ENCODE results near the gene RFC1.
A peak's percentile ranks its signal among the peaks of the same experiment; 100 is the strongest.
"Not testable (repeated sequence)": the region's sequence is repeated elsewhere in the genome, so short reads cannot be mapped to it uniquely, and the experiment has no call there.

The RFC1 gene, protein sequence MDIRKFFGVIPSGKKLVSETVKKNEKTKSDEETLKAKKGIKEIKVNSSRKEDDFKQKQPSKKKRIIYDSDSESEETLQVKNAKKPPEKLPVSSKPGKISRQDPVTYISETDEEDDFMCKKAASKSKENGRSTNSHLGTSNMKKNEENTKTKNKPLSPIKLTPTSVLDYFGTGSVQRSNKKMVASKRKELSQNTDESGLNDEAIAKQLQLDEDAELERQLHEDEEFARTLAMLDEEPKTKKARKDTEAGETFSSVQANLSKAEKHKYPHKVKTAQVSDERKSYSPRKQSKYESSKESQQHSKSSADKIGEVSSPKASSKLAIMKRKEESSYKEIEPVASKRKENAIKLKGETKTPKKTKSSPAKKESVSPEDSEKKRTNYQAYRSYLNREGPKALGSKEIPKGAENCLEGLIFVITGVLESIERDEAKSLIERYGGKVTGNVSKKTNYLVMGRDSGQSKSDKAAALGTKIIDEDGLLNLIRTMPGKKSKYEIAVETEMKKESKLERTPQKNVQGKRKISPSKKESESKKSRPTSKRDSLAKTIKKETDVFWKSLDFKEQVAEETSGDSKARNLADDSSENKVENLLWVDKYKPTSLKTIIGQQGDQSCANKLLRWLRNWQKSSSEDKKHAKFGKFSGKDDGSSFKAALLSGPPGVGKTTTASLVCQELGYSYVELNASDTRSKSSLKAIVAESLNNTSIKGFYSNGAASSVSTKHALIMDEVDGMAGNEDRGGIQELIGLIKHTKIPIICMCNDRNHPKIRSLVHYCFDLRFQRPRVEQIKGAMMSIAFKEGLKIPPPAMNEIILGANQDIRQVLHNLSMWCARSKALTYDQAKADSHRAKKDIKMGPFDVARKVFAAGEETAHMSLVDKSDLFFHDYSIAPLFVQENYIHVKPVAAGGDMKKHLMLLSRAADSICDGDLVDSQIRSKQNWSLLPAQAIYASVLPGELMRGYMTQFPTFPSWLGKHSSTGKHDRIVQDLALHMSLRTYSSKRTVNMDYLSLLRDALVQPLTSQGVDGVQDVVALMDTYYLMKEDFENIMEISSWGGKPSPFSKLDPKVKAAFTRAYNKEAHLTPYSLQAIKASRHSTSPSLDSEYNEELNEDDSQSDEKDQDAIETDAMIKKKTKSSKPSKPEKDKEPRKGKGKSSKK

DNA sequence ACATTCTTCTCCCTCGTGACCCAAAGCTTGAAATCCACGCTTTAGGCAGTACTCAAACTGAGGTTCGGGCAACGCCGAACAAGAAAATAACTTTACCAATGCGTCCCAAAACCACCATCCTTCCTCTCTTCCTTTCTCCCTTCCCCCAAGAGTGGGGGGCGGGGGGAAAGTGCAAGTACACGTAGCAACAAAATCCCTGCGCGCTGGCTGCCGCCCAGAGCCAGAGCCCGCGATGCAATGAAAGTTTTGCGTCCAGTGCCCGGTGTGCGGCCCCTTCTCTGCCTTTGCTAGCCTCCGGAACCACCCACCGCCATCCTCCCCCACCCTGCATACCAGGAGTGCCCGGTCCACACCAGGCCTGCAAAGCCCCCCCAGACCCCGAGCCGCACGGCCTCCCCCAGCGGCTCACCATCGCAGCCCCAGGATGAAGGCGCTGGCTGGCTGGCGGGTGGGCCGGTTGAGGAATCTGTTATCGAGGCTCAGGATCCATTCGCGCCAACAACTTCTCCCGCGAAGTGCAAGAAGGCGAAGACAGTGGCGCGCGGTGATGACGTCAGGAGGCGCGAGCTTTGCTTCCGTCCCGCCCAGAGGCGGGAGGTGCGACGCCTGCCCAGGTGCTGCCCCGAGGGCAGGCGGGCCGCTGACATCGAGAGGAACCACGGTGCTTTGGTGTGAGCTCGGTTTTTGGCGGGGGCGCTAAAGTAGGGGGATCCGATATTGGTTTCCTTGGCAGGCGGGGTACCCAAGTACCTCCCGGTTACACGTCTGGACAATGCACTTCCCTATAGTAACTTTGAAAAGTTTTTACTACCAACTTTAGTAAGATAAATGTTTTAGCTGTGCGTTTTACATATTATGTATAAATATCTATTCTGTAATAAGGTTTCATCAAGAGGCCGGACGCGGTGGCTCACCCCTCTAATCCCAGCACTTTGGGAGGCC is at the start of gene RFC1:
RFC1 (minus strand) TSS at position 533 of the 942 bp plus-strand sequence; CDS start at position 412, 121 bp downstream.
- no peak for TF ChIP-seq CTCF (IDR thresholded peaks at IDR 0.05; ENCODE audit: low read depth, low read length, missing control alignments)
- H3K4me3 ChIP-seq (replicated peaks; ENCODE audit: low read depth, low read length): peak within 1 kb of the TSS; percentile 83
- DNase-seq (ENCODE audit: extremely low read depth, low read depth): peak; percentile 67

DNA sequence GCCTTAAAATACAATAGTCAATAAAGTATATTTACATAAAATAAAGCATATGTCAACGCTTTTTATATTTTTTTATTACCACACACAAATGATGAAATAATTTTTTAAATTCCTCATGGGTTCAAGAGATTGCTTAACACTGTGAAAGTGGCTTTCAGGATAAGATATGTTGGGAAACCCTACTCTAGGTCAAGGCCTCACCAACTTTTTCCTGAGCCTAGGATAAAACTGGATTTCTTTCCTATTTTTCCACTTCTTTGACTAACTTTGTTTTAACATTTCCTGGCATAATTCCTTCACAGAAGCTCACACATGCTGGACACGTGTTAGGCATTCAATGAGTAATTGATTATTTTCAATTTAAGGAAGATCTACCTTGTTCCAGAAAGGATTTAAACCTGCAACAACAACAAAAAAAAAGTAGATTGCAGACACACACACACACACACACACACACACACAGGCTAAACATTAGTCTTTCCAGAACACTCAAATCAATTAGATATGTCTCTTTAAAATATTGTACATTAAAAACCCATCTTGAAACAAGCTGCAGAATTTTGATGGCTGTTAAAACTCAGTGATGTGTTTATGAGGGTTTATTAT is 49.6 kb upstream of the RFC1 start:
- TF ChIP-seq CTCF (IDR thresholded peaks at IDR 0.05; ENCODE audit: low read depth, low read length, missing control alignments): no peak
- DNase-seq (ENCODE audit: extremely low read depth, low read depth): no peak
- no peak overlapping the region for H3K4me3 ChIP-seq (replicated peaks; ENCODE audit: low read depth, low read length)

- DNase-seq (ENCODE audit: extremely low read depth, low read depth): not testable (repeated sequence)
These were observed 45.4 kb upstream of the RFC1 start for GRCh38 chr4:39411561-39411960.

DNA sequence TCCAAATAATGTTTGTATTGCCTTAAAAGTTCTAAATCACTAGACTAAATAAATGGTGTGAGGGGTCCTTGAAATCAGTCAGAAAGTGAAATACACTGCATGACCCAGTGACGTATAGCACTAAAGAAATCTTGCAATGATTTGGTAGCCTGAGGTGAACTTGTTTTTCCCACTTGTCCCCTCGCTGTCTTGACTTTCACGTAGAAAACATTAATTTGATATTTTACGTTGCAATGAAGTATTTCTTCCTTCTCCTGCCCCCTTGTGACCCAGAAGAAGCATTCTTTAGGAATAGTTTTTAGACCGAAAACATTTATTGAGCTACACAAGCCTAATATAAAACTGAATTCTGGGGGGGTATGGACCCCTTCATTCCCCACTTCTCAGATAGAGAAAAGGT is 44.3 kb upstream of the RFC1 start:
- DNase-seq (ENCODE audit: extremely low read depth, low read depth): no peak
- TF ChIP-seq CTCF (IDR thresholded peaks at IDR 0.05; ENCODE audit: low read depth, low read length, missing control alignments): no peak
- no peak overlapping the region for H3K4me3 ChIP-seq (replicated peaks; ENCODE audit: low read depth, low read length)

More at GRCh38 chr4:39411561-39411960, 45.4 kb upstream of the RFC1 start:
- H3K4me3 ChIP-seq (replicated peaks; ENCODE audit: low read depth, low read length): not testable (repeated sequence)

- no peak for DNase-seq (ENCODE audit: extremely low read depth, low read depth)
These were observed 41.4 kb upstream of the RFC1 start for GRCh38 chr4:39407584-39407885.

More at GRCh38 chr4:39407584-39407885, 41.4 kb upstream of the RFC1 start:
- H3K4me3 ChIP-seq (replicated peaks; ENCODE audit: low read depth, low read length): no peak overlapping the region
- TF ChIP-seq CTCF (IDR thresholded peaks at IDR 0.05; ENCODE audit: low read depth, low read length, missing control alignments): no peak

Measured in HFF-Myc (cell line).